HG03565 (cell line): ENCODE data around the gene POTEE.
"Not testable (repeated sequence)": the region's sequence is repeated elsewhere in the genome, so short reads cannot be mapped to it uniquely, and the experiment has no call there.

ENCODE experiments used
- ATAC-seq: cut with Tn5 transposase; IDR thresholded peaks from one replicate; pipeline ENCODE4 v1.9.1; 2021; ENCODE audit warnings: mild to moderate bottlenecking, moderate library complexity; ENCODE audit not compliant: unreplicated experiment

Gene POTEE

DNA sequence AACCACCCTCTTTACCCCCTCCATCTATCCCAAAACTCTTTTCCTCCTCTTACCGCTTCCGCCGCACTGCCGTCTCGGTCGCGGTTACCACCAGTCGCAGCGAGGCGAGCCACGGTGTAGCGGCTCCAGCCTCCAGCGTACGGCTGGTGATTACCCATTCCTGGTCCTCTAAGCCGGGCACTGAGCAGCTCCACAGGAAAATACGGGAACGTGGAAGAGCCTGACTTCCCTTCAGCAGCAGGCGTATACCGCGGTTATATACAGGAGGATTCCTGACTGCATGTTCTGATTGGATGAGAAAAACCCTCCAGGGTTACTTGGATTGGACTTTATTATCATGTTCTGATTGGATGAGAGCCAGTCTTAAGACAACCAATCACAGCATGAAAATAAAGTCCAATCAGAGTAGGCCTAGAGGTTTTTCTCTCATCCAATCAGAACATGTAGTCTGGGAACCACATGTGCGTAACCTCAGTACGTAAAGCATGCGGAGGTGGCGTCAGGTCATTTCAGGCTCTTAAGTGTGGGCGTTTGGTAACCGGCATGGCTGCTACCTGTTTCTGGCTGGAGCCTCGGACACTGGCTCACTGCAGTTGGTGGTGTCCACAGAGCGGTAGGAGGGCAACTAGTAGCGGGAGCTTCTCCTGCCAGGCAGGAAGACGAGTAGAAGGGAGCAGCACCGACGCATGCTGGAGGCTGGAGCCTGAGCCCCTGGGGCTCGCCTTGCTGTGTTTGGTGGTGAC is at the start of gene POTEE:
POTEE (plus strand) TSS at position 507 of the 743 bp plus-strand sequence. CDS start 8,867 bp downstream, outside the sequence.
- not testable (repeated sequence) for ATAC-seq

DNA sequence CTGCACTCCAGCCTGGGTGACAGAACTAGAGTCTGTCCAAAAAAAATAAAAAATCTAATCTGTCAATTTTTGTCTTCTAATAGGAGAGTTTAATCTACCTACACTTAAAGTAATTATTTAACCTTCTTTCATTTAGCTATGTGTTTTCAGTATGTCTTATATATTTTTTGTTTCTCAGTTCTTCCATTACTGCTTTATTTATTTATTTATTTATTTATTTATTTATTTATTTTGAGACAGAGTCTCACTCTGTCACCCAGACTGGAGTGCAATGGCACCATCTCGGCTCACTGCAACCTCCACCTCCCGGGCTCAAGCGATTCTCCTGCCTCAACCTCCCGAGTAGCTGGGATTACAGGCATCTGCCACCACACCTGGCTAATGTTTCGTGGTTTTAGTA is 43.8 kb upstream of the POTEE start:
- not testable (repeated sequence) for ATAC-seq

DNA sequence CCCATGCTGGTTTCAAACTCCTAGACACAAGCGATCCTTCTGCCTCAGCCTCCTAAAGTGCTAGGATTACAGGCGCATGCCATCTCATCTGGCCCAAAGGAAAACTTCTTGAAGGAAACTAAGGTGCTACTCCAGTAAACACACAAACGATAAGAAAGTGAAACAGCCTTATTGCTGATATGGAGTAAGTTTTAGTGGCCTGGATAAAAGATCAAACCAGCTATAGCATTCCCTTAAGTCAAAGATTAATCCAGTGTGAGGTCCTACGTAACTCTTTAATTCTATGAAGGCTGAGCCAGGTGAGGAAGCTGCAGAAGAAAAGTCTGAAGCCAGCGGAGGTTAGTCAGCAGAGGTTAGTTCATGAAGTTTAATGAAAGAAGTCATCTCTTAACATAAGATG is 40.8 kb upstream of the POTEE start:
- ATAC-seq: no peak

DNA sequence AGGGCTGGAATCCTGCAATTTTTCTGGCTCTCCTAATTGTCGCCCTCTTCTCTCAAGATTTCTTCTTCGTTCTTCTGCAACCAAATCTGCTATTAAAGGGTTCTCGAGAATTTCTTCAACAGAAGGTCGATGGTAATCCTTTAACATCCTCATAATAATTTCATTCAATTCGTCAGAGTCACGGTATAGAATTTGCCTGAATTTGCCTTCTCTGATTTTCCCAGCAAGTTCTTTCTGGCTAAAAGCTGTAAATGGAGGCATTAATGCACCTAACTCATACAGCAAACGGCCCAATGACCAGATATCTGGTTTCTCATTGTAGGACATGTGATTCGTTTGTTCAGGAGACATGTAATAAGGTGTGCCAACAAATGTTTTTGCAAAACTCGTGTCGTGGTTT is 31.3 kb upstream of the POTEE start:
- ATAC-seq: not testable (repeated sequence)

DNA sequence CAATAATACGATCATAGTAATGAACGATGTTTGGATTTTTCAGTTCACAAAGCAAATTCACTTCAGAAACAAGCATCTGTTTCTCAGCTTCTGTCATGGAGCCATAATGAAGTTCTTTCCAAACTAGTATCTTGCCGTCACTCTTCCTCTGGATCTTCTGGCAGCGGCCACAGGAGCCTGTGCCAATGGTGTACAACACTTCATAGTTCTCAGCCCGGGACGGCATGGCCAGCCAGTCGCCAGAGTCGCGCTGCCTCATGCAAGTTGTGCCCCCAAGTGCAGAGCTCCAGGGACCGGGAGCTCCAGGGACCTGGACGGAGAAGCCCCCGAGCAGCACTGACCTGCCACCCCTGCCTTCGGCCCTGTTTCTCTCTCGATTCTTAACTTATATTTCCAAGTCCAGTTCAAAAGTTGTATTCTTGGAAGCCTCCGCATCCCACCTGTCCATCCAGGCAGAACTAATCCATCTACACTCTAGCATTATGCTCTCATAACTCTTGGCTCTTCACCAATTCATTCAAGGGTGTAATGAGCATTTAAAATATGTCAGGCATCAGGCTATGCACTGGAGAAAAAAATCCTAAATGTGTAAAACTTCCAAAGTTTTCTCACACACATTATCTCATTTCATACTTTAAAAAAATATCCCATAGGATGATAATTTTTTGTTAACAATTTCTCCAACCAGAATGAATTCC is 30.5 kb upstream of the POTEE start:
- not testable (repeated sequence) for ATAC-seq

DNA sequence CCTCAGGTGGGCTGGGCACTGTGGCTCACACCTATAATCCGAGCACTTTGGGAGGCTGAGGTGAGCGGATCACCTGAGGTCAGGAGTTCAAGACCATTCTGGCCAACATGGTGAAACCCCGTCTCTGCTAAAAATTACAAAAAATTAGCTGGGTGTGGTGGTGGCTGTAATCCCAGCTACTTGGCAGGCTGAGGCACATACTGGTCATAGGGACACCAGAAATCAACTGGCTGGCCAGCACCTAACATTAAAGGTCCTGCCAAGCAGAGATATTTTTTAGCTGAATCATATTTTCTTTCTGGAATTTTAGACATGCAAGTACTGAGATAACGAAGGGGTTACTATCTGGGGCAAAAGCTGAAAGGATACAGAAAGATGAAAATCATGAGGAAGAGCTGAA is 27.9 kb upstream of the POTEE start:
- ATAC-seq: not testable (repeated sequence)

DNA sequence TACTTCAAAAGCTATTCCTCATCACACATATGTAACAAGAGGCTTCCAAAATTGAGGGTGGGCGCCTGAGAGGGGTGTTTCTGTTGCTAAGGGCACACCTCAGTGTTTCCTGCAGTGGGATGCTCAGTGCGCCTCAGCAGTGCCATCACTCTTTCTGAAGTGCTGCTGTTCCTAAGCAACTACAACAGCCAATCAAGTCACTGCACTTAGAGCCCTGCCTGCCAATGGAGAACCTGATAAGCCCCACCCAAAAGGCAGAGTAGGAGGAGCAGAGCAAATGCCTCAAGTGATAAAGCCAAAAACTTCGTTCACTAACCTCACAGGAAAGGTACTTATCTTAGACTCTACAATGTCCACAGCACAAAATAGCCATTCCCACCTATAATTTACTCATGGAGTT is 15.9 kb upstream of the POTEE start:
- not testable (repeated sequence) for ATAC-seq

DNA sequence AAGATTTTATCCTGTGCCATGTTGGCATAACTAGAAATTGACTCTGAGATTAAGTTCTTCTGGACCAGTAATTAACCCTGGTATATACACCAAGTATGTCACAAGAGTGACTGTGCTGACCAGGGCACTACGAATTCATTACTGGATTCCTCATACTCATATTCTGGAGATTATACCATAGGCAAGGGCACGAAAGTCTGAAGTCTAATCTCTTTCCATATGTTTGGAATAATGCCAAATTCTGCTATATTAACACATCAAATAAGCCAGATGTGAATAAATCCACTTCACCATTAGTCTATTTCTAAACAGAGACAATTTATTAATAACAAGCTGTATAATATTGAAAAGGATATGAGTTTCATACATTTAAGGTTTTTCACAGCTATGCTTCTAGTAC is 13.2 kb upstream of the POTEE start:
- not testable (repeated sequence) for ATAC-seq

DNA sequence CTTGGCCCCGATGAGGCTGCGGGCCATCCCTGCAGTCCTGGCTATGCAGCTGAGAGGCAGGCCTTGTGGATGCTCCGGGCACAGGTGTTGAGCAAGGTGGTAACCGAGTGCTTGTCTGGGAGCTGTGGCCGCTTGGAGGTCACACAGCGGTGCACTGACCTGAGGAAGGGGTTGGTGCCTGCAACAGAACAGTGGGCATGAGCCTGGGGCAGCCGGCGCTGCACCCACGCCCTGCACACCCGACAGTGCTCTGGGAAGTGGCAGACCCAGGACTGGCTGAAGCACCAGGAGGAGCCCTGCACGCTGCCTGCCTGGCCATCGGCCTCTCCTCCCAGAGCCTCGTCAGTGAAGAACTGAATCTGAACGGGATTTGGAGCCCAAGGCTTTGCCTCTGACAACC is 8.2 kb upstream of the POTEE start:
- ATAC-seq: no peak

DNA sequence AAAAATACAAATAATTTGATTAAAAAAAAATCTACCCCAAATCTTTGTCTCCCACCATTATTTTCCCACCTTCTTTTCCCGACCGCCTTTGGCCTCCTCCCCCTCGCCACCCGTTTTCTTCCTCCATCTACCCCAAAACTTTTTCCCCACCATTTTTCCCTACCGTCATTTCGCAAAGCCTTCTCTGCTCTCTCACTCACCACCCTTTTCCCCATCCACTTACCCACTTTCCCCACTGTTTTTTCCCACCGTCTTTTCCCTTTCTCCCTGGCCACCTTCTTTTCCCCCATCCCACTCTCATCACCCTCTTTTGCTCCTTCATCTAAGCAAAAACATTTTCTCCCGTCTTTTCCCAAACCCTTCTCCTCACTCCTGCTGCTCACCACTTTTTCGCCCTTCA is 1.5 kb upstream of the POTEE start:
- ATAC-seq: not testable (repeated sequence)

DNA sequence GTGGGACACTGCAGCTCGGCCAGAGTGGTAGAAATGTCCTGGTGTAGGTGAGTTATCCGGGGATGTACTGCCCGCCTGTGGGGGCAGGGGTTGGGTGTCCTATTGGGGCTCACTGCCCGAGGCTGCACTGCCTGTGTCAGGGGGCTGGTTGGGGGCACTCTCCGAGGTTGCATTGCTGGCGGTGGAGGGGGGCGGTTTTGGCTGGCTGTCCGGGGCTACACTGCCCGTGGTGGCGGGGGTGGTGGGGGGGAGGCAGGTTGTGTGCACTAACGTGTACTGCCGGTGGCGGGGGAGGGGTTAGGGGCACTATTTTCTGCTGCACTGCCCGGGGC is 403 bp downstream of the POTEE start:
- not testable (repeated sequence) for ATAC-seq

DNA sequence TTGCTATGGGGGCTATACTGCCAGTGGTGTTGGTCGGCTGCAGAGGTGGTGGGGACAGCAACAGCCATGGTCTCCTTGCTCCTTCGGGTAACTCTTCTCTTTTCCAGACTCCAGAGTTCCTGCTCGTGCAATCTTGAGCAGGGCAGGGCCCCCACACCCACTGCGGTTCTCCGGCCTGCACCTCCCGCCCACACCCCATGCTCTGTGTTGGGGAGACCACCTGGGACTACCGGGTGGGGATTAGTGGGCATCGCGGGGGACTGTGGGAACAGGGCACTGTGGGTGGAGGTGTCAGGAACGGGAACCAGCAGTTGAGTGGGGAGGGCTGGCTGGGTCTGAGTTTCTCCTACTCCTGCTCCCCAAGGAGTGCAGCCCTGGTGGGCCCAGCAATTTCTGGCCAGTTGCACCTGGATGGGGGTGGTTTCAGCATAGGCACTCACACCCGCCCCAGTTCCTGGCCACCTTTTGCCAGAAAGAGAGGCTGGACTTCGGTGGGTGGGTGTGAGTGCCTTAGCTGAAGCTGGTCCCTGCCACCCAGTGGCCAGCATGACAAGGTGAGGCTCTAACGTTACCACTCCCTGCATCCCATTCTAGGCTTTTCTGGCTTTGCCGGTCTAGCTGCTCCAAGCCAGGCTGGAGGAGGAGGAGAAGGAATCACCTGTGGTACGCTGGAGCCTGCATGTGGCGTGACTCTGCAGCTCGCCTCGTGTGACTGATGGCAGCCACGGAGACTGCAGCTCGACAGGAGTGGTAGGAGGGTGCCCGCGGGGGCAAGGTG is 1.3 kb downstream of the POTEE start:
- not testable (repeated sequence) for ATAC-seq

DNA sequence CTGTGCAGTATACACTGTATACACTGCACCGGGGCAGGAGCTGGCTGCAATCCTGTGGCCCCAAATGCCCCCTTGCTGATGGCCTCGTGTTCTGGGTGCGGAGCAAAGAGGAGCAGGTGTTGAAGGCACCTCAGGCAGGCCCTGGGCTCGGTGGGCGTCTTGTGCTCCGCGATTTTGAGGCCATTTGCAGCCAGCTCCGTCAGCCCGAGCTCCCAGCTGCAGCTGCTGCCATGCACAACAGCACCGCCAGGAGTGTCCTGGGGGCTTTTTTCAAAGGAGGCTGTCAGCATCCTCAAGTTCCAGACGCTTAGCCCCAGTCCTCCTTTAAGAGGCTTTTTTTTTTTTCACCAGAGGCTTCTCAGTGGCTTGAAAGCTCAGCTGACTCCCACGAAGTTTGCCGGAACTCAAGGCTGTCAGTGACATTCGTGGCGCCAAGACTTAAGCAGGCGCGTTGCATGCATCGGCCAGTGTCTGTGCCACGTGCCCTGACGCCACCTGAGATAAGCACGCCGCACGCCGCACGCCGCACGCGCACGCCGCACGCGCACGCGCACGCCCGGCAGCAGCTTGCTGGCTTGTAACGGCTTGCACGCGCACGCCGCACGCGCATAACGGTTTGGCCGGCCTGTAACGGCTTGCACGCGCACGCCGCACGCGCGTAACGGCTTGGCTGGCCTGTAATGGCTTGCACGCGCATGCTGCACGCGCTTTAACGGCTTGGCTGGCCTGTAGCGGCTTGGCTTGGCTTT is 8.1 kb downstream of the POTEE start:
- not testable (repeated sequence) for ATAC-seq

DNA sequence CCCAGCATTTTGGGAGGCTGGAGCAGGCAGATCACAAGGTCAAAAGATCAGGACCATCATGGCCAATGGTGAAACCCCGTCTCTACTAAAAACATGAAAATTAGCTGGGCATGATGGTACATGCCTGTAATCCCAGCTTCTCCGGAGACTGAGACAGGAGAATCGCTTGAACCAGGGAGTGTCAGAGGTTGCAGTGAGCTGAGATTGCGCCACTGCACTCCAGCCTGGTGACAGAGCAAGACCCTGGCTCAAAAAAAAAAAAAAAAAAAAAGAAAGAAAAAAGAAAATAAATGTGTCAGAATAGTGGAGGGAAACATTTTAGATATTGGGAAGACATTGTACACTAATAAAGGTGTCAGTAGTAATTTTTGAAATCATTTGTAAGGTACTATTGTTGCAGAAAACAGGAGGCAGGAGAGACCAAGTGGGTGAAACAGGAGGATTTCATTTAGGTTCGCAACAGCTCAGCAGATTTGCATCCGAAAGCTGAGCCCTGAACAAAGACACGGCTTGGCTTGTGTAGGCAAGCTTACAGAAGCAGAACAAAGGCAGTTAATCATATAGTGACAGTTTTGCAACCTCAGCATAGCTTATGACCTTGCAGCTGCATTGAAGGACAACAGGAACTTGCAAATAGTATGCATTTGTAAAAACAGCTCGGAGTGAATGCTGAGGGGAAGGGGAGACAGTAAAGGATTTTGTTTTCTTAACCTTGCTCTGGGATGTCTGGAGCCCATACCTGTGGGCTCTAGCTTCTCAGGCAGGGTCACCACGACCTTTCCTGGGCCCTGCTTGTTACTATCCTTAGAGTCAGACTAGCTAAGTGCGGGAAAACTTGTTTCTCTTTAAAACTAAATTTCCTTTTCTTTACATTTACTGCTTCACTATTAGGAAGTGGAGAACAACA is 26.5 kb downstream of the POTEE start:
- ATAC-seq: not testable (repeated sequence)
